Islet of Langerhans (tissue), 1 donor: Measurements from ENCODE around the gene ERBB3.

Experiments used
- FAIRE-seq: peaks from one replicate; lab custom pipeline; 2011; peaks lifted over from hg19 to GRCh38; lab: Jason Lieb, UNC

Gene ERBB3

DNA sequence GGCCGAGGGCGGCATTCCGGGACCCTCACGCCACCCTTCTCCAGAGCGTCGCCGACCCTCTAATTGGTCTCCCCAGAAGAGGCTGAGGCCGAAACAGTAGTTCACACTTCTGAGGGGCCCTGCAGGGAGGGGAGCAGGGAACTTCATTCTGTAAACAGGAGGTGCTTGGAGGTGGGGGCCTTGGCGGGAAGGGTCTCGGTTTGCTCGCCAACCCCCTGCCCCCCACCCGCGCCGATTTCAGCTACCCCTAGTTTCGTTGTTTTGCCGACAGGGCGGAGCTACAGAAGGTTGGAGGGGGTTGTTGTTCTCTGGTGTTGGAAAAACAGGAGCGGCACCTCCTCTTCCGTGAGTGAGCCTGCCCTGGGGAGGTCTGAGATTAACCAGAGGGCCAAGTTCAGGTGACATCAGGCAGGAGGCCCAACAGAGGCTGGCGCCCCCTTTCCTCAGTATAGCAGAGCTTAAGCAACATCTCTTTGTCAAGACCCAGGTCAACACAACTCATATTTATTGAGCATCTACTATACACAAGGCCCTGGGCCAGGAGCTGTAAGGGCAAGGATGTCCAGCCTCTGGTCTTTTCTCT, 682 bp downstream of the ERBB3 start:
- FAIRE-seq = no peak

DNA sequence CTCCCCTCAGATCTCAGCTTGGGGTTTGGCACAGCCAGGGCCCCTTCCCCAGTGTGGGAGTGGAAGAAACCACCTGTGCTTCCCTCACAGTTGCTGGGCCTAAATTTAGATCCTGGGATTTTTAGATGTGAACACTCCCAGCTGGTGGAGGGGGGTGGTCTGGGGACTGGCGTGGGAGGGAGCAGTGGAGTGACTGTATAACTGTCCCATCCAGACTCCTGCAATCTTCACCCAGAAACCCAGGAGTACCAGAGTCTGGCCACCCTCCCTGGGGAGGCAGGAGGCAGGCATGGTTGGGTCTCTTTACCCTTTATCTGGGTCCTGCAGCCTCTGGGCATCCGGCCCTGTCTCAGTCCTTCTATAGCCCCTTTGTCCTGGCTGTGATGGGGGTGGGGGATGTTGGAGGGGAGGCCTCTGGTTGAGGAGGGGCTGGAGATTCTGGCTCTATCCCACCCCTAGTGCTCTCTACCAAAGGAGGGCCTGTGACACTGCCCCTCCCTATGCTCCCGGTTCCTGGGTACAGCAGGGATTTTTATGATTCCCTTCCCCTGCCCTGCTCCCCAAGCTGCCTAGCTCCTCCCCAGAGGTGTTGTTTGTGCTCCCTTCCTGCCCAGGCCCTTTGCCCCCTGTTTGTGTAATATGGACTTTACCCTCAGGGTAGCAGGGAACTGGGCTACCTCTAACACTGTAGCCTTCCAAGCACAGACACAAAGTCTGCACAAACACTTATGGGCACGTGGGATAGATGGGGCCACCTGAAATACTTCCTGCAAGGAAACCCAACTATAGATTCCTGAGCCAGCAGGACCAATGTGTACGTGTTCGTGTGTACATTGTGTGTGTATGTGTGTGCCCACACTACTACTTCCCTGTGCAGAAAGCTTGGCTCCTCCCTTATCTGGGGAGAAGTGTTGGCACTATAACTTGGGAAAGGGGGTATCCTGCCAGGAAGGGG, 1.7 kb downstream of the ERBB3 start:
- no peak for FAIRE-seq

DNA sequence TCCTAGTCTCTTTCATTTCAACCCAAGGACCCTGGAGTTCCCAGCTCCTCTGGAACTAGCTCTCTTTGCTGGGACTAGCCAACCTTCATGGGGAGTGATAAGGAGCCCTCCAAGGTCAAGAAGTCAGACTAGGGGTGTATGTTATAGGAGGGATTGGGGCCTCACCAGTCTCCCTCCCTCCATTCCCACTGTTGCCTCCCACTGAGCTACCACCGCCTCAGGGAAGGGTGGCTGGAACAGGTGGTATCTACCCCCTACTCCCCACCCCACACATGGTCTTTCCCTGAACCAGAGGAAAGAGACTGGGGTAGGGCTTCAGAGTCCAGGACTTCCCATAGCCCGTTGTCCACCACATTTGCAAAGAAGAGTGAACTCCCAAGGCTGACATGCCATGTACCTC, 2.4 kb downstream of the ERBB3 start:
- no peak for FAIRE-seq

DNA sequence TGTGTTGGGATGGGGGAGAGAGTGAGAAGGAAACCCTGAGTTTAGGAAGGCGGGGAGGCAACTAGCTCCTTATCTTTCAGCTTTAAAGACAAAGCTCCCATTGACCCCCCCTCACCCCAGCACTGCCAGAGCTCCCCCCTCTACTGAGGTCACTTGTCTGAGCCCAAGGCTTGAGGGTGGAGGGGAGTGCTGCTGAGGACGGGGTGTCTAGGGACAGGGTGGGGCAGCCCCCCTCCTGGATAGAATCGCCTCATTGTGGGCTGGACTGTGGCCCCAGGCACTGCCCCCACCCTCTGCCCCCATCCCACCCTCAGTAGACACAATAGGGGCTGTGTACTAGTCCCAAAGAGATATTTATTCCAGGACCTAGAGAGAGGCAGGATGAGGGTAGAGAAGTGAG, 3.0 kb downstream of the ERBB3 start:
- no peak for FAIRE-seq

DNA sequence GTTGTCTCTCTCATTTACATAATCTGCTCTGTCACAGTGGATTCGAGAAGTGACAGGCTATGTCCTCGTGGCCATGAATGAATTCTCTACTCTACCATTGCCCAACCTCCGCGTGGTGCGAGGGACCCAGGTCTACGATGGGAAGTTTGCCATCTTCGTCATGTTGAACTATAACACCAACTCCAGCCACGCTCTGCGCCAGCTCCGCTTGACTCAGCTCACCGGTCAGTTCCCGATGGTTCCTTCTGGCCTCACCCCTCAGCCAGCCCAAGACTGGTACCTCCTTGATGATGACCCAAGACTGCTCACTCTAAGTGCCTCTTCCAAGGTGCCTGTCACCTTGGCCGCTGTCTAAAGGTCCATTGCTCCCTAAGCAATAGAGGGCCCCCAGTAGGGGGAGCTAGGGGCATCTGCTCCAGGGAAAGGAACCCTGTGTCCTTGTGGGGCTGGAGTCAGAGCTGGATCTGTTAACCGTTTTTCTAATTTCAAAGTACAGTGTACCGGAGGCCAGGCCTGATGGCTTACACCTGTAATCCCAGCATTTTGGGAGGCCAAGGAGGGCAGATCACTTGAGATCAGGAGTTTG, 5.1 kb downstream of the ERBB3 start:
- no peak for FAIRE-seq

DNA sequence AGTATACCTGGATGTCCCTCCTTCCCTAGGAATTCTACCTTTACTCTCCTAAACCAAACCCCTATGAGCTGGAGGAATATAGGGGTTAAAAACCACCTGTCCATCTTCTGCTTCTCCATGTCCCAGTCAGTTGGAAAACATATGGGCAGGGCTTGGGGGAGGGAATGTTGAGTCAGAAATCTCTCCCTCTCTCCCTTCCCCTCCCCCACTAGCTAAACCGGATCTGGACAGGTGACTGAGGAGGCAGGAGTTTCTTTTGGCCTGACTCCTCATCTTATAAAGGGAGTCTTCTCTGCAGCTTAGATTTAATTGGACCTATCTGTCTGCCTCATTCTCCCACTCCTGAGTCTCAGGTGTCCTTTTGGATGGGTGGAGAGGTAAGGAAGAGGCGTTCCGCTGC, 6.1 kb downstream of the ERBB3 start:
- FAIRE-seq = no peak

DNA sequence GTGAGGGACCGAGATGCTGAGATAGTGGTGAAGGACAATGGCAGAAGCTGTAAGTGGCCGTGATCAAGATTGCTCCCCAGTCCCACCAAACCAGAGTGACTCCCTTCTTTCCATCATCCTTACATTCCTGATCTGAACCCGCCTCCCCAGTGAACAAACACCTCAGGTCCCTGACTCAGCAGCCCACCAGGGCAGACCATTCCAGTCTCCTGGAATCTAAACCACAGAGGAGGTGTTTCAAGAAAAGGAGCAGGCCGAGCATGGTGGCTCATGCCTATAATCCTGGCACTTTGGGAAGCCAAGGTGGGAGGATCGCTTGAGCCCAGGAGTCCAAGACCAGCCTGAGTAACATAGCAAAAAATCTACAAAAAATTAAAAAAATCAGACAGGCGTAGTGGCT, 6.6 kb downstream of the ERBB3 start:
- FAIRE-seq = no peak

DNA sequence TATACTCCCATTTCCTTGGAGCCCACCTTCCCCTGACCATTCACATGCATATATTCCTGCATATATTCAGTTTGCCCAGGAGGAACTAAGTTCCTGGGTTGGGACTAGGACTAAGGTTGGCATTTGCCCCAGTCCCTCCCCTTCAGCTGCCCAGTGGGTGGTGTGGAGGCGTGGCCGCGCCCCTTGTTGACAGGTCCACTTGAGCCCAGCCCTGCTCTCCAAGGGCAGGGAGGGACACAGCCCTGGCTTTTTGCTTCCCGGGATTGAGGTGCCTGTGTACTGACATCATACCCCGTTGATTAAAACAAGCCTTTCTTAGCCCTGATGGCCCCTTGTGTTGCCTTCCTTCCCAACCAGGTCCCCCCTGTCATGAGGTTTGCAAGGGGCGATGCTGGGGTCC, 7.3 kb downstream of the ERBB3 start:
- no peak for FAIRE-seq

DNA sequence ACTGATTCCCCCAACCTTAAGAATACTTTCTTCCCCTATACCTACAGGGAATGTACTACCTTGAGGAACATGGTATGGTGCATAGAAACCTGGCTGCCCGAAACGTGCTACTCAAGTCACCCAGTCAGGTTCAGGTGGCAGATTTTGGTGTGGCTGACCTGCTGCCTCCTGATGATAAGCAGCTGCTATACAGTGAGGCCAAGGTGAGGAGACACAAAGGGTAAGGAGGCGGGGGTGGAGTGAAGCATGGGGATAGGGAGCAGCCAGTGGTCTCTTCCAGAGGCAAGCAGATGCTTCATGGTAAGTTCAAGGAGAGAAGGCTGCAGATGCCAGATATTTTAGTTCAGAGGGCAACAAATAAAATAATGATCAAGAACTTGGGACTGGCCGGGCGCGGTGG, 17.8 kb downstream of the ERBB3 start:
- no peak for FAIRE-seq

DNA sequence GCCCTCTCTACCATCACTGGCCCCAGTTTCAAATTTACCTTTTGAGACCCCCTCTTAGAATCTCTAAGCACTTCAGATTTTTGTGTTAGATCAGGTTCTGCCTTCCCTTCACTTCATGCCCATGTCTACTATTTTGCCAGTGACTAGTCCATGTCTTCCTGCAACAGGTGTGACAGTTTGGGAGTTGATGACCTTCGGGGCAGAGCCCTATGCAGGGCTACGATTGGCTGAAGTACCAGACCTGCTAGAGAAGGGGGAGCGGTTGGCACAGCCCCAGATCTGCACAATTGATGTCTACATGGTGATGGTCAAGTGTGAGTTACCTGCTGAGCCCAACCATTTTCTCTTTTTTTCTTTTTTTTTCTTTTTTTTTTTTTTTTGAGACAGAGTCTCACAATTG, 18.6 kb downstream of the ERBB3 start:
- FAIRE-seq = no peak

DNA sequence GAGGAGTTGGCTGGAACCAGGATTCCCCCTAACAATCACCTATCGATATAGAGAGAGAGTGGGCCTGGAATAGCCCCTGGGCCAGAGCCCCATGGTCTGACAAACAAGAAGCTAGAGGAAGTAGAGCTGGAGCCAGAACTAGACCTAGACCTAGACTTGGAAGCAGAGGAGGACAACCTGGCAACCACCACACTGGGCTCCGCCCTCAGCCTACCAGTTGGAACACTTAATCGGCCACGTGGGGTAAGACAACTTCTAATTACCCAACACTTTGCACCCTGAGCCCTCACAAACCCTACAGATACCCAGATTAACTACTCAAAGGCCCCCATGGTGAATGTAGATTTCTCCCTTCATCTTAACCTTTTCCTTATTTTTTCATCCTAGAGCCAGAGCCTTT, 19.8 kb downstream of the ERBB3 start:
- FAIRE-seq = no peak

DNA sequence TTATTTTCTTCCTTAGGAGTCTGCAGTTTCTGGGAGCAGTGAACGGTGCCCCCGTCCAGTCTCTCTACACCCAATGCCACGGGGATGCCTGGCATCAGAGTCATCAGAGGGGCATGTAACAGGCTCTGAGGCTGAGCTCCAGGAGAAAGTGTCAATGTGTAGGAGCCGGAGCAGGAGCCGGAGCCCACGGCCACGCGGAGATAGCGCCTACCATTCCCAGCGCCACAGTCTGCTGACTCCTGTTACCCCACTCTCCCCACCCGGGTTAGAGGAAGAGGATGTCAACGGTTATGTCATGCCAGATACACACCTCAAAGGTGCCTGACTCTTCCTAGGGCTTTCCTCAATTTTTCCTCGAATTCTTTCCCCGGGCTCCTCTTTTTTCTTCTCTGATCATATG, 21.1 kb downstream of the ERBB3 start:
- no peak for FAIRE-seq

DNA sequence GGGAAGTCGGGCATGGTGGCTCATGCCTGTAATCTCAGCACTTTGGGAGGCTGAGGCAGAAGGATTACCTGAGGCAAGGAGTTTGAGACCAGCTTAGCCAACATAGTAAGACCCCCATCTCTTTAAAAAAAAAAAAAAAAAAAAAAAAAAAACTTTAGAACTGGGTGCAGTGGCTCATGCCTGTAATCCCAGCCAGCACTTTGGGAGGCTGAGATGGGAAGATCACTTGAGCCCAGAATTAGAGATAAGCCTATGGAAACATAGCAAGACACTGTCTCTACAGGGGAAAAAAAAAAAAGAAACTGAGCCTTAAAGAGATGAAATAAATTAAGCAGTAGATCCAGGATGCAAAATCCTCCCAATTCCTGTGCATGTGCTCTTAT, 22.7 kb downstream of the ERBB3 start:
- FAIRE-seq = no peak

DNA sequence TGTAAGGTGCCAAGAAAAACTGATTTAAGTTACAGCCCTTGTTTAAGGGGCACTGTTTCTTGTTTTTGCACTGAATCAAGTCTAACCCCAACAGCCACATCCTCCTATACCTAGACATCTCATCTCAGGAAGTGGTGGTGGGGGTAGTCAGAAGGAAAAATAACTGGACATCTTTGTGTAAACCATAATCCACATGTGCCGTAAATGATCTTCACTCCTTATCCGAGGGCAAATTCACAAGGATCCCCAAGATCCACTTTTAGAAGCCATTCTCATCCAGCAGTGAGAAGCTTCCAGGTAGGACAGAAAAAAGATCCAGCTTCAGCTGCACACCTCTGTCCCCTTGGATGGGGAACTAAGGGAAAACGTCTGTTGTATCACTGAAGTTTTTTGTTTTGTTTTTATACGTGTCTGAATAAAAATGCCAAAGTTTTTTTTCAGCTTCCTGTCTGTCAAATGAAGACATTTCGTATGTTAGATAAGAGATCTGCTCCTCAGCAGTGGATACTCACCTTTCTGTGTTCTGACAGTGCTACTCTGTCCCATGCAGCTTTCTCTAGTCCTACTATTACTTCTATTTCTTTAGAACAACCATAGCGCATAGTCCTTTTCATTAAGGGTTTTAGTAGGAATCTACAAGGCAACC, 23.2 kb downstream of the ERBB3 start:
- FAIRE-seq = no peak

DNA sequence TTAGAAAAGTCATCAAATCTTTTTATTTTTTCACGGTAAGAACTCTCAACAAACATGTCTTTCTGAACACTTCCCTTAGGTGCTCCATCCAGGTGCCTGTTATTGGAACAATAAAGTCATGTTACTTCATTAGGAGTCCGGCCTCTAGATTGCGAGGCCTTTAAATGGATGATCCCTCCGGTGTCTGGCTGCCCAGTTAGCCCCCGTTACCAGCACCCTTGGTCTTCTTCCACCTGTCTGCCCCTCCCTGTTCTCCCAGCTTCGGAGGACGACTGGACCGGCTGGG, 23.8 kb downstream of the ERBB3 start:
- FAIRE-seq = no peak

DNA sequence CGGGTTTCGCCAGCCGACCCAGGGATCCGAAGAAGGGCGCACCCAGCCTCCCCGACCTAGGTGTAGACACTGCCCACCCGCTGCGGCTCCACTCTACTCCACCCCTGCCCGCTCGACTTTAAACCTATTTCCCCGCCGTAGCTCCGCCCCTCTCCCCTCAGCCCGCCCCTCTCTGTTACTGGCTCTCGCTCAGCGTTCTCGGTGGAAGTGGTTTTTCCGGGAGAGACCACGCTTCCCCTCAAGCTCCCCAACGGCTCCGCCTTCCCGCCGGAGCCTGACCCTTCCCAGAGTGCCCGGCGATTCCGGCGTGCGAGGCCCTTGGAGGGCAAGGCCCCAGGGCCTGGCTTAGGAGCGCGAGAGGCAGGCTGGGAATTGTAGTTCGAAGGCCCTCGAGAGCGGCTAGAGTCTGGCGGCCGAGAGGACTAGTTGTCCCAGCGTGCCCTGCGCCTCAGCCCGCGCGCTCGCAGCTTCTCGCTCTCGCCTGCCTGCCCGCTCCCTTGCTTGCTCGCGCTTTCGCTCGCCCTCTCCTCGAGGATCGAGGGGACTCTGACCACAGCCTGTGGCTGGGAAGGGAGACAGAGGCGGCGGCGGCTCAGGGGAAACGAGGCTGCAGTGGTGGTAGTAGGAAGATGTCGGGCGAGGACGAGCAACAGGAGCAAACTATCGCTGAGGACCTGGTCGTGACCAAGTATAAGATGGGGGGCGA, 24.3 kb downstream of the ERBB3 start, which contains the start of gene PA2G4:
TSS of gene PA2G4 (plus strand) at position 451 of the 706 bp plus-strand sequence. CDS start at position 630, 179 bp downstream.
- no peak for FAIRE-seq

DNA sequence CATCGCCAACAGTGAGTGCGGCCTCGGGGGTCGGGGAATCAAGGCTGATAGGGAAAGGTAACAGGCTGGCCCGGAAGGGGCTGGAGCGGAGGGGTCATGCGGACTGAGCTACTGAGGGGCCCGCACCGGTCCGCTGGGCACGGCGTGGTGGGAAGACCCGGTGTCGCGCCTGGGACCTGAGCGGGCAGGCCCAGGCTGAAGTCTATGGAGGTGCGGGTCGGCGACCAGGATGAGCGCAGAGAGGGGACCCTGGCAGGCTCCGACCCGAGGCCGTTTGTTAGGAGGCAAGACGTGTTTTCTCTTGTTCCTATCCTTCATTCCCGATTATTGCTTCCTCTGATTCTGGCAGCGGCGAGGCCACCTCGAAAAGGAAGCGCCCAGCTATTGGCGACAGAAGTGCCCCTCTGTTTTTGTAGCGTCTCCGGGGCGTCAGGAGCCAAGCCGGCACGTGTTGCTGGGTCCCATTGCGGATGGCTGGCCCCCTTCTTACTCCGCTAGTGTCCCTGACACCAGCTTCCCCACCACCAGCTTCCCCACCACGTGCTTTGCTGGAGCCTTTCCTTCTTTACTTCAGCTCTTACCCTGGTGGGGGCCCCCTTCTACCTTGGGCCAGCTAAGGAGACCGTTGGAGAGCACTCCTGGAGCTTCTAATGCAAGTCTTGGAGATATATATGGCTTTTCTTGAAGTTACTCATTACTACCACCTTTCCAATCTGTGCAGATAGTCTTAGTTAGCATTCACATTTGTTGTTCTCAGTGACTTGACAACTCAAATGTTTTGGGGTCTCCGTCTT, 25.0 kb downstream of the ERBB3 start:
- FAIRE-seq = no peak

DNA sequence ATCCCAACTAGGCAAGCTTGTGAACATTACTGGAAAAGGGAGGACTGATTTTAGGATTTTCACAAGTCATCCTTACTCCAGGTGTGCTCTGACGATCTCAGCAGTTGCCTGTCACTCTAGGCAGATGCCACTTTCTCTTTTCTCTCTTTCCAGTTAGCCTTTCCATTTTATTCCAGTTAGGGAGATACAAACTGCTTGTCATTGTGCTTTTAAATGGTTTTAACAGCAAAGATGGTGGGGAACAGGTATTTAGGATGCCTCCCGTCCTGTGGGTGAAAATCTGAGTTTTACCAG, 25.6 kb downstream of the ERBB3 start:
- no peak for FAIRE-seq

DNA sequence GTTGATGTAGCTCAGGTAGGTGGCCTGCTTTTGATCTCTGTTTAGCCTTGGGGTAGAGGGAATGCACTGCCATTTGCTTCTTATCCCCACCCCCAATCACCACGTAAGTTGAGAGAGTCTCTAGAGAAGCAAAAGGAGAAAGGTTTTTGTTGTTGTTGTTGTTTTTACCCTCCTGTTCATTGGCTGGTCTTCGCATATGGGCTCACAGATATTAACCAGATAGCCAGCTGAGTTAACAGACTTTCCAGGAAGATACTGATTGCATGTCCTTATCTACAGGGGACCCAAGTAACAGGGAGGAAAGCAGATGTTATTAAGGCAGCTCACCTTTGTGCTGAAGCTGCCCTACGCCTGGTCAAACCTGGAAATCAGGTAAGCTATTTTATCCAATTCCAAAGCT, 27.3 kb downstream of the ERBB3 start:
- FAIRE-seq = no peak

DNA sequence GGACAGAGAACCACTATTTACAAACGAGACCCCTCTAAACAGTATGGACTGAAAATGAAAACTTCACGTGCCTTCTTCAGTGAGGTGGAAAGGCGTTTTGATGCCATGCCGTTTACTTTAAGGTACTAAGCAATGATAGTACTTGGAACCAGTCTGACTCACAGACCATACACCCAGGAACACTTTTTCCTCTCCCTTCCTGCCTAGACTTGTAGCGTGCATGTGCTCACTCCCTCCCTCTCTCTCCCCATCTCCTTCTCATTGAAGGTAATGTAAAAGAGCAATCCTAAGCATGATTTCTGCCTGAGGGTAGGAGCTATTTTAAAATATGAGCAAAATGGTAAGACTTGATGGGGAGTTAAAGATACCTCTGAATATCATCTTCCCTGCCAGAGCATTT, 30.6 kb downstream of the ERBB3 start:
- no peak for FAIRE-seq

DNA sequence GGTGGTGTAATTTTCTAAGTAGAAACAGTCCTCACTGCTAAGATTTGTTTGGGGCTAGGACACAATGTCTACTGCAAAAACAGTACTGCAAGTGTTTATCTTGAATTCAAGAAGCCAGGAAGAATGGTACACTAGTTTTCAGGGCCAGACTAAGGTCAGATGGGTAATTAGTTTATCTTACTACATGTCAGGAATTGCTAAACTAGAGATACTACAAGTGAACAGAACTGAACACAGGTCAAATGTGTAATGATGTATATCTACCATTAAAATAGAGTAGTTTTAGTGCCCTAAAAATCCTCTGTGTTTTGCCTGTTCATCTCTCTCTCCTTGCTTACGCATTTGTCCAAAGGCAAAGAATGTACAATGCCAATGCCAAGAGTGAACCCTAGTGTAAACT, 34.1 kb downstream of the ERBB3 start:
- no peak for FAIRE-seq

DNA sequence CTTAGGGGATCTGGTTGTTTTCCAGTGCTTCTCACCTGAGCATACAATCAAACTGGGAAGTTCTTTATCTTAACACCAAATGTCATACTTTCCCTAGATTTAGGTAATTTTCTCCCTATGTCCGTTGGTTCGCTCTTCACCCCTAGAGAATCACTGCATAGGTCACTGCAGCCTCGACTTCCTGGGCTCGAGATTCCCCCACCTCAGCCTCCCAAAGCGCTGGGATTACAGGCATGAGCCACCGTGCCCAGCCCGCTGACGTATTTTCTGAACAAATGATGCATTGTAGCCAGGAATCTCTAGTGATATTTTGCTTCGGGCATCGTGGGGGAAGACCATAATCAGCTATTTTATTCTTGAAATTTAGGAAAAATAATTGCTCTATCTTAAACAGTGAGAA, 35.4 kb downstream of the ERBB3 start:
- FAIRE-seq = no peak
